HG03060 (cell line): ENCODE measurements around the gene FKRP.

ENCODE experiments used
- ATAC-seq: cut with Tn5 transposase; IDR thresholded peaks from one replicate; pipeline ENCODE4 v1.9.1; 2021; ENCODE audit warnings: low read depth, moderate number of reproducible peaks; ENCODE audit not compliant: unreplicated experiment

FKRP gene

GRCh38 chr19:46730595-46730994 lies 15.3 kb upstream of the FKRP start:
- ATAC-seq: no peak

DNA sequence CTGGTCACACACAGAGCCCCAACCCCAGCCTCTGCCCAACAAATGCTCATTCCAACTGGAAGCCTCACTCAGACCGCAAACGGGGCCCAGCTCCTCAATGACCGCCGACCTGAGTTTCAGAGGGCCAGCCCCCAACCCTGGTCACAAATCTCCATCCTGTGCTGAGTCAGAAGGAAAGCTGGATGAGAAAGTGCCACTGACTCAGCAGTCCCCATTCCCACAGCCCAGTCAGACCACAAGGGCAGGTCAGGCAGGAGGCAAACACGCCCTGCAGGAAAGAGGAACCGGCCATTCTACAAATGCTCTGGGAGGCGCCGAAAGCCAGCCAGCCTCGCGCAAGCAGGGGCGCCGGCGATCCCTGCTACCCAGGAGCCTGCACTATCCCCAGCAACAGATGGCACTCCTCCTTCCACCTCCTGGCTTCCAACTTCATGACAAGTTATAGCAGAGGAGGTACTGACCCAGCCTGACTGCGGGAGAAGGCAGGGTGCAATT lies 14.8 kb upstream of the FKRP start:
- ATAC-seq: no peak

GRCh38 chr19:46731584-46731983 lies 14.3 kb upstream of the FKRP start:
- ATAC-seq: no peak

DNA sequence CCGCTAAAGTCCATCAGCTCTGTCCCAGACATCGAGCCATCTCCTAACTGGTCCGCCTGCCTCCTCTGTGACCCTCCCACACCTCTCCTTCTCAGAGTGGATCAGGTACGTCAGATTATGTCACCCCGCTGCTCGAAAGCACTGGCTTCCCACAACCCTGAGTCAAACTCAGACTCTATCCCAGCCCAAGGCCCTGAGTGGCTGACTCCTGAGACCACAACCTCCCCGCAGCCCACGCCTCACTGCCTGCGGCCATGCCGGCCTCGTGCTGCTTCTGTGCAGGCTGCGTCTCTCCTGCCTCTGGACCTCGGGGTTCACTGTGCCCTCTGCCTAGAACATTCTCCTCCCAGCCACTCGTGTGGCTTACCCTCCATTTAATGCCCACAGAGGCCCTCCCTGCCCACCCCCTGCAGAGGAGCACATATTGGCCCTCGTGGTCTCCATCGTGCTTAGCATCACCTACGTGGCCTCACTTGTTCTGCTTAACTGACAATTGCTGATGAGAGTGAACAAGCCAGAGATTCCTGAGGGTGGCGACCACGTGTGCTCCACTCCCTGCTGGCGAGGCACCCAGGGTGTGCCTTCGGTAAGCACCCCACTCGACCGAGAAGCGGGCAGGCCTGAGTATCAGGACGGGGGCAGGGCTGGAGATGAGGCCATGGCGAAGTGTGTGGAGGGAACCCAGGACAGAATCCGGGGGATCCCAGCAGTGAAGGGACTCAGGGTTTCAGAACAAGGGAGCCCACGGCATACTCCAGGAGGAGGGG lies 13.5 kb upstream of the FKRP start:
- no peak for ATAC-seq

GRCh38 chr19:46732966-46733689 lies 12.7 kb upstream of the FKRP start:
- ATAC-seq: no peak

GRCh38 chr19:46733690-46734292 lies 12.1 kb upstream of the FKRP start:
- ATAC-seq: no peak

DNA sequence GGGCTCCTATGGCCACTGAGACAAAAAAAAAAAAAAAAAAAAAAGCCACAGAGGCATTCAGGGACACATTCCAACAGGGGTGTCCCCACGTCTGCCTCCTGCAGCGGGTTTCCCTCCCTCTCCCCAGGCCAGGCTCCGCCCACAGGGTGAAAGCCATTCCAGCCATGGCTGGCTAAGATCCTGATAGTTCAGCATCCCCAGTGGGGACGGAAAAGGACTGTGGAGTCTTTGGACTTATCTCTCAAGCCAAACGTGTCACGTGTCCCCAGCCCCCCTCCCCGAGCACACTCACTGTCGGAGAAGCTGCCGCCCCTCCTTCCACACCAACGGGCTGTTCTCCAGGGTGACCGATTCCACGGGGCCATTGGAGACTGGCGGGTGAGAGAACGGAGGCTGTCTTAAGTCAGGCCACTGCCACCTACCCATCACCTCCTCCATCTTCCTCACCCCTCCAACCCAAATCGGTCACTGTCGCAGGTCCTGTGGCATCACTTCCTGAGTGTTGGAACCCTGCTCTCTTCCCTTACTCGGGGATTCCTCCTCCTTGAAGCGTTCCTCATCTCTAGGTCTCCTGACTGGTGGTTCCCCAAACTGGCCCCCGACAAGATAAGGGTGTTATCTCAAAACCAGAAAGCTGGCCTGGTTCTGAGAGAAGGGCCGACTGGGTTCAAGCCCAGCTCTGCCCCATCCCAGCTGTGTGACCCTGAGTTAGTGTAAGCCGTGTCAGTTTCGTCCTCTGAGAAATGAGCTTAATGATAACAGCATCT lies 9.1 kb upstream of the FKRP start:
- ATAC-seq: no peak

DNA sequence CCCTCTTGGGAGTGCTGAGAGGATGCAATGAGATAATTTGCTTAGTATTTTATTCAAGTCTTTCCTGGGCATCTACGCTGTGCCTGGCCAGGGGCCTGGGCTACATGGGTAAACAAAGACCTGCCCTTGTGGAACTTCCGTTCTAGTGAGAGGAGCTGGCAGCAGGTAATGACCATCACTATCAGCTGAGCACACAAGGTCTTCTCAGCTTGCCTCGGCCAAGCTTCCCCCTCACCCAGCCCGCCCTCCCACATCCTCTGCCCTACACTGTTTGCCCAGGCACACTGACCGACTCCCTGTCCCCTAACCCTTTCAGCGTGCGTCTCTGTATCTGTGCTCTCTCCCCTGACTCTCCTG lies 8.6 kb upstream of the FKRP start:
- ATAC-seq: no peak

- no peak for ATAC-seq
Measured at GRCh38 chr19:46737761-46738171, 8.1 kb upstream of the FKRP start.

- no peak for ATAC-seq
Measured at GRCh38 chr19:46739290-46739771, 6.5 kb upstream of the FKRP start.

GRCh38 chr19:46741447-46741846 lies 4.4 kb upstream of the FKRP start:
- ATAC-seq: no peak

DNA sequence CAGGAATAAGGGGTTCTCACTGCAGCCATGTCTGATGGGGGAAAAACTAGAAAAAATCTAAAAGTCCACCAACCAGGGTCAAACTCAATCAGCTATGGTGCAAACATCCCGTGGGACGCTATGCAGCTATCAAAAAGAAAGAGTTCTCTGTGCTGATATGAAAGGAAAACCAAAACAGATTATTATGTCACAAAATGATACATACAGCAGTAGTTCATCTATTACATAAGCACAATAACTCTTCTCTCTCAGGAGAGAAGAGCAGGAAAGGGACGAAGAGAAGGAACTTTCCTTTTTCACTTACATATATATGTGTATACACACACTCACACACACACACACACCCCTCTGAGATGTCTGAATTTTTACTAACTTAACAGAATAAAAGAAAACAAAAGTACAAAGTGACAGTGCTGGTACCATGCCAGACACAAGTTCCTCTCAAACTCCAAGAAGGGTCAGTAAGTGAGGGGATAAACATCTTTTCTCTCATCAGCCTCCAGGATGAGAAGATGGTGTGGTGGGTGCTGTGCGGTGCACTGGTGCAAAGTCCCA lies 2.9 kb upstream of the FKRP start:
- ATAC-seq: no peak

- no peak for ATAC-seq
Measured at GRCh38 chr19:46744005-46744691, 1.7 kb upstream of the FKRP start.

GRCh38 chr19:46745030-46745429 lies 827 bp upstream of the FKRP start:
- ATAC-seq: no peak

- ATAC-seq: no peak
Measured at GRCh38 chr19:46746281-46747057, 612 bp downstream of the FKRP start, which contains the start of gene STRN4. STRN4 (minus strand) TSS chr19:46746450; CDS start chr19:46746430, 20 bp downstream.

- ATAC-seq: no peak
Measured at GRCh38 chr19:46748325-46749109, 2.7 kb downstream of the FKRP start.

DNA sequence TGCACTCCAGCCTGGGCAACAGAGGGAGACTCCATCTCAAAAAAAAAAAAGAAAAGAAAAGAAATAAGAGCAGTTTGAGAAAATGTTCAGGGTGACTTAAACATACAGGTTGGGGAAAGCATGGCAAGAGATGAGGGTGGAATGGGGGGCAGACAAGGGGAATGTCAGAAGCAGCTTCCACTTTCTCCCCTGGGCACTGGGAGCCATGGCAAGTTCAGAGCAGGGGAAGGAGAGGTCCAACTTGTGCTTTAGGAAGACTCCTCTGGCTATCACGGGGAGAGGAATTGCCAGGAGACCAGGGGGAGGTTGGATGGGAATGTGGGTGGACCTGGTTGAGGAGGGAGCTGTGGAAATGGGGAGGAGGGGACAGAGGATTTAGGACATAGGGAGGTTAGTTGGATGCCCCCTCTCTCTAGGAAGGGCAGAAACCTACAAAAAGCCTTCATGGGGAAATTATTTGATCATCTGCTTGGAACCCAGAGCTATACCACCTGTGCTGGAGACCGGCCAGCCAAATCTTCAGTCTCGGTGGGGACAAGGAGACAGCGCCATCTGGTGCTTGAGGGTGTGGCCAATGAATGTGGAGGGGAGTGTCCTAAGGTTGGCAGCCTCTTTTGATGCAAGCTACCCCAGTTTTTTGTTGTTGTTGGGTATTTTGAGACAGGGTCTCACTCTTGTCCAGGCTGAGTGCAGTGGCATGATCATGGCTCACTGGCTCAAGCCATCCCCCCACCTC lies 7.7 kb downstream of the FKRP start:
- no peak for ATAC-seq
